GM19238 (cell line): ENCODE data around the gene OCA2.
"Not testable (repeated sequence)": the region's sequence is repeated elsewhere in the genome, so short reads cannot be mapped to it uniquely, and the experiment has no call there.

Experiments used
- DNase-seq: peaks from one replicate; pipeline ENCODE4 v3.0.0; 2011; ENCODE audit warnings: low spot score; ENCODE audit not compliant: insufficient read length

OCA2 gene

DNA sequence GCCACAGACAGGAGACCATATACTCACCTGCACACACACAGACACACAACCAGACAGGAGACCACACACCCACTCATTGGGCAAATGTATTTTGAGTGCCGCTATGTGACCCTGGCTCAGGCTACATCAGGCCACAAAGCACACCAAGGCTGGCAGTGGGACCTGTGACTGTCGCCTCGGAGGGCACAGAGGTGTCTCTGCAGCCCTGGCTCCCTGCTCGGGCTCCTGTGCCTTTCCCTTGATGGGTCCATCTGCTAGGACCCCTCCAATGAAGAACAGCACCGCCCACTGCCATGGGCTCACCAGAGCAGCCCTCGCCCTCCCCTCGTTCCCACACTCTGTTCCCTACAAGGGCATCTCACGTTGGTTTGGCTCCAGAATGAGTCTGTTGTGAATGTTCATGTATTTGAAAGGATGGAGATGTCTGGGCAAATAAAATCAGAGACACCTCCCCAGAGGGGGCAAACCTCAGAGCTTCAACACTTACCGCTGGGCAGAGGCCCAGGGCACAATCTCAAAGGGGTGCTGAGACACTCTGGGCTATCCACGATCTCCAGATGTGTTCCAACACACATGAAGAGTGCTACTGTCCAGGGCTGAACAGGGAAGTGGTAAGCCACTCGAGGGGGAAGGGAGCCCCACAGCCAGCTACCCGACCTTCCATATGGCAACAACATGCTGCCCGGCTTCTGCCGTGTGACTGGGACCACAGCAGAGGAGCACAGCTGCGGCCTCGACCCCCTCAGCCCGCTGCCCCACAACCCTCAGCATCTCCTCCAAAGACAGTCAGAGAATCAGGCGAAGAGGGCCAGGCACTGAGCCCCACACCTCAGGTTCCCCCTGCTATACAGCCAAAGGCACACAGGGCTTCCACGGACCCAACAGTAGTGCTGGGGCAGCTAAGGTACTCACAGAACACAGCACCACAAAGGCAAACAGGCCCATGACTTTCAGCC, 74.9 kb downstream of the OCA2 start:
- no peak for DNase-seq

DNA sequence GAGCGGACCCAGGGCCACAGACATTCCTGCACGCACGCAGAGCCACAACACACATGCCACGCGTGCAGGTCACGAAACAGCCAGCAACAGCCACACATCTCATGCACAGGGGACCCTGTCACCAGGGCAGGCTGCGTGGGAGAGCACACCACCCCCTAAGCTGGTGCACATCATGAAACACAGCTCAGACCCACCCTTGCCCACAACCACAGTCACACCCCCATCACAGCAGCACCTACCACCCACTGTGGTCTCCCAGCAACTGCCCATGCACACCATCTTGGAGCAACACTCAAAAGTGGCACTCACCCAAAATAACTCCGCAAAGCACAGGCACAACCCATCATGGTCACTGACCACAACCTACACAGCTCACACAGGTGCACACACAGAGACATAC, 75.7 kb downstream of the OCA2 start:
- no peak for DNase-seq

DNA sequence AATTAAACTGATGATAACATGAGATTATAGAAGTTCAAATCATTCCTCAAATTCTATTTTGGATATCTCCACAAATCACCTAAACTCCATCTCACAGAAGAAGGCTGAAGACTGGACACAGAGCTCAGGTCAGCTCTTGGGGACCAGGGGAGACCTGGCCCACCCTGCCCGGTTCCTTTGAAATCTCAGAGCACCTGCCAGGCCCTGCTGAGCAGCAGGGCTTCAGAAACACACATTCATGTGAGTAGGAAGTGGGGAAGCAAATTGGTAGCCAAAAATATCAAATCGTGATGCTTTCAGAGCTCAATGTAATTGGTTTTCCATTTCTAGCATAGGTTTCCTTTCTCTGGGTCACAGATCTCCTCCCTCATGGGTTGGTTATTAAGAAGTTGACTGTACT, 76.2 kb downstream of the OCA2 start:
- DNase-seq: no peak

DNA sequence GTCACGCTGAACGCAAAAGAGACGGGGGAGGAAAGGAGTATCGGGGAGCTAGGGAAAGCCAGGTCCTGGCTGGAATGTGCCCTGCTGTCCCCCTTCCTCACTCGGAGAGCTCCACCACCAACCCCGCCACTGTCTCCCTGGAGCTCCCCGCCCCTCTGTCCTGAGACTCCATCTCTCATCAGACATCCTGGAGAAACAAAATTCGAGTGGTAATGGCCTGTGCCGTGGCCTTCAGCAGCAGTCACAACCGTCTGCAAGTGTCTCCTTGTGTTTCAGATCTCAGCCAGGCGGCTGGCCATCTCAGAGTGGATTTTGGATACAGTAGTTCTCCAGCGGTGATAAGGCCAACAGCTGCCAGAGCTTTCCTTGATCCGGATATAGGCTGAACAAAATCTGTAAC, 76.9 kb downstream of the OCA2 start:
- no peak for DNase-seq

DNA sequence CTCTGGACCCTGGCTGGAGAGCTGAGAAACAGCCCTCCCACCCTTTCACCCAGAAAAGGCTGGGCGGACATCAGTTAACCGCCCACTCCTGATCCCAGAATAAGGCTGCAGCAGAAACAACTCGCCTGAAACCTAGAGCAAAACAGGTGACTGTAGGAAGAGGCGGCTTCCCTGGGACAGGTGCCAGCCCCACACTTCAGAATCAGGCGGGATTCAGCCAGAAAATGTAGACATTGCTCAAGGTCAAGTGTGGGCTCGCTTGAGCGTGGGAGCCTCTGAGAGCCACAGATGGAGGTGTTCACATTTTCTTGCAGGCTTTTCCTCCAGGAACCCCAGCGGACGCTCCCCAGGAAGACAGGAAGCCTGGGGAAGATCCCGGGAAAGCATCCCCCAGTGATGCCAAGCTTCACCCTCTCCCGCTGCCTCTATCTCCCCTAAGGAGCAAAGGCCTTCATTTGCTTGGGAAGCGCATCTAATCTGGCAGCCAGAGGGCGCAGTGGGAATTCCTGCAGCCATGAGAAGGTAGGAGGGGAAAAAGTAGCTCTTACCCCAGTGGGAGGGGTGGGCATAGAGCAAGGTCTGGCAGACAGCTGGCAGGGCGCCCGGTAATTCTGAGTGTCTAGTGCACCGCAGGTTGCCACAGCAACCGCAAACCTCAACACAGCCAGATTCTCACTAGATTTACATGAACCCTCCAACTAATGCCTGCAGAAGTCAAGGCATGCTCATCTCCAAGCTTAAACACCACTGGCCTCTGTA, 77.7 kb downstream of the OCA2 start:
- no peak for DNase-seq

DNA sequence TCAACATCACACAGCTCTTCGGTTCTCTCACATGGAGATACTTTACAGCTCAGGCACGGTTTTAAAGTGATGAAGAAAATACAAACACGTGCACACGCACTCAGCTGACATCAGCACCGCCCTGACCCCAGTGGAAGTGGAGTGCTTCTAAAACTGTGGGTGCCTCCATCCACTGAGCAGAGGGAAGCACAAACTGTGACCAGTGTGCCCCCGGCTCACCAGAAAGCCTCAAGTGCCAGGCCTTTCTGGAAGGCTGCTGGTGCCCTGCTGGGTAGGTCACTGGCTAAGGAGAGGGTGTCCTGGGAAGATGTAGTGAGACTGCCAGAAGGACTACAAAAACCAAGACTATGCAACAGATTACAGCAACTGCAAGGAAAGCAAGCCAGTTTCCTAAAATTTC, 78.5 kb downstream of the OCA2 start:
- no peak for DNase-seq

DNA sequence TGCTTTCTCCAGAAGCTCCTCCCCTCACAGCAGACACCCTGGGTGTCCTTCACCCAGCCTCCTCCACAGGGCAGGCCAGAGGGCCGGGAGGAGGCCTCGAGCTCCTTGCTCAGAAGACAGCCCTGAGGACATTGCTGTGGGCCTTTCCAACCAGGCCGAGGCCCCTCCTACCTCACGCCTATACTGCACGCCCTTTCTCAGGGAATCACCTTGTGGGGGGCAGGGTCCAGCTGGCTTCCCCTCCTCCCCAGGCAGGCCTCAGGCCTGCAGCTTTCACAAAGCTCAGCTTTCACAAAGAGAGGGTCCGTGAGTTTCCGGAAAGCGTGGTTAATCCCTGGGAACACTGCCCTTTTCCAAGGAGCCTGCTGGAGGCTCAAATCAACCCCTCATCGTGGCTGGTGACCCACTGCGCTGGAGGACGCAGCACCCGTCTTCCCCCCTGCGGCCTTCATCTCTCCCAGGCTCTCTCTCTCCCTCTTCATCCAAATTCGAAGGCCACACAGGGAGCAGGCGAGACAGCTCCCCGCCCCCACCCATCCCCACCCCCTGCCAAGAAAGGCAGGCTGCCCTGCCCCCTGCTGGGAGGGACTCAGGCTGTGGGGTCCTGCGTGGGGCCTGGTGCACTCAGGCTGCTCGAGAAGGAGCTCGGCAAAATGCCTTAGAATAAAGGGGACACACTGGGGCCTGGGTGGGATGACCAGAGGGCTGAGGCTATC, 79.4 kb downstream of the OCA2 start:
- no peak for DNase-seq

DNA sequence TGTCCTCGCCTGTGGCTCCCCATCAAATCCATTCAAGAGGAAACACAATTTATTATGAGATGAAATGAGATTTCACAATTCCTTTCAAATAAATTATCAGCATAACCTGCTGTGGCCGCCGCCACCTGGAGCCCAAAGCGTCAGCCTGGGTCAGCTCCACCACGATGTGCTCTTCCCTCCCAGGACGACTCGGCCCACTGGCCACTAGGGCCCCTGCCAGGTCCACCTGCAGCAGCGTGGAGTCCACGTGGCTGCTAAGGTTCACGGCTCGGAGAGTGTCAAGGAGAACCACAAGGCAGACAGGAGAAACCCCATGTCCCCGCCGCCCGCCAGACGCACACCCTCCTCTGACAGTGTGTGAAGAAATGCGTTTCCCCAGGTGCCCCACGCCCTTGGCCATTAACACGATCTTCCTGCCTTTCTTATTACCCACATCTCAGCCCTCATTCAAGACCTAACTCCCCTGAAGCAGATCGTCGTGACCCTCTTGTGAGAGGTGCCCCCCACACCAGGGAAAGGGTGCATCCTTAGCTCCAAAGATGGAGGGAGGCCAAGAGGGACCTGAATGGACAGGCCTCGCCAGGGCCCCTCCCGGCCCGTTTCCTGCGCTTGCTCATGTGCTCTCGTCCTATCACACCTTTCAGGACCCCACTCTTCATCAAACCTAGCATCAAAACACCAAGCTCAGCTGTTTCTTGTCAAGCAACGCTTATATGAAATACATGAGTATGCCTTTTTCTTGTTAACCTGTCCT, 80.6 kb downstream of the OCA2 start:
- no peak for DNase-seq

DNA sequence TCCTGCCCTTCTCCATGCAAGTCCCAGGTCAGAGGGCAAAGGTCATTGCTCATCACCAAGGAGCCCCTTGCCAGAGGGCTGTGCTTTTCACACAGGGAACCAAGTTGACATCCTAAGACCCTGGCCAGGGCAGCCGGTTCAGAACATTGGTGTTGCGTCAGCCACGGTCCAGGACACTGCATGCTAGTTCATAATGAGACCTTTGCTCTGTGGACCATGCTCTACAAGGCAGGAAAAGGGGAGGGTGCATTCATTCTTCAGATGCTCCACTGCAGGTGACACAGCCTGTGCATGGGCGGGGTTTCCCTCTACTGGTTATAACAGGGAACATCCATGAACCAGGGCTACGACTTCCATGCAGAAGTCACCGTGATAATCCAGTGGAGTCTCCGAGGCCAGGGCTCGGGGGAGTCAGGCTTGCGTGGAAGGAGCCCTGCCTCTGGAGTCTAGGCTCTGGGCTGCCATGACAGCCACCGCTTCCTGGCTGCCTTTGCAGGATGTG, 81.6 kb downstream of the OCA2 start:
- DNase-seq: no peak

DNA sequence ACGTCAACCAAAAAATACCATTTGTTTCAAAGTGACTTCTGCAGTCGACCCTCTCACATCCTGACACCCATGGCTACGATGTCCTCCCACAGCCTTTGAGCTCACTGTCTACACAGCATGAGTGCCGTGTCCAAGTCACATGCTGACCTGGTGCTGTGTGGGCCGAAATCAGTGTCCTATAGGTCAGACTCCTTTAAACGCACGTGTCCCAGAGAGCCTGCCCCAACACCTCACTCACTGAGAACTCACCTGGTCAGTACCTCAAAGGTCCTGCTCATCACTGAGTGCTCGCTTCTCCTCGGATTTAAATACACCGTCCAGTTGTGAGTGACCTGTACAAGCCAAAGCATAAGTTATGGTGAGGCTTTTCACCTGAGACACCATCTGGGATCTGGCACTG, 83.3 kb downstream of the OCA2 start:
- no peak for DNase-seq

DNA sequence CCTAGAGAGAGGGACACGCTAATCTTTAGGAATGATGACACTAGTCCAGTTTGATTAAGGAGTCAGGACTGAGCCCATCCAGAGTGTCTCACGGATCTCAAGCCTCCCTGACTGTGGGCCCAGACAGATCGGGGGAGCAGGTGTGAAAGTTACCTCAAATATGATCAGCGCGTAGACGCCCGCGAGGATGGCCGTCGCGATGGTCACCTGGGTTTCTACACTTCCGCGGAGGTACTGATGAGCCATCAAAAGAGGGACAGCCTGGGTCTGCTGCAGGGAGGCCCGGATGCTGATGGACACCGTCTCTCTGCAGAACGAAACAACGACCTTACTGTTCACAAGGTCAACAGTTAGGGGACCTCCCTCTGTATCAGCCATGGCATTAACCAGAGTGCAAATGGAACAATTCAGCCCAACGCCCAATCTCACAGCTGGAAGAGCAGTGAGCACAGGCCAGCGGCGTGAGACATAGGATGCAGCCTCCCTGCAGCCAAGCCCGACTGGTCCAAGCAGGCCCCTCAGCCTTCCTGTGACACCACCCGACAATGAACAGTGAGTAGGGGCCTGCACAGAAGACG, 84.4 kb downstream of the OCA2 start:
- no peak for DNase-seq

DNA sequence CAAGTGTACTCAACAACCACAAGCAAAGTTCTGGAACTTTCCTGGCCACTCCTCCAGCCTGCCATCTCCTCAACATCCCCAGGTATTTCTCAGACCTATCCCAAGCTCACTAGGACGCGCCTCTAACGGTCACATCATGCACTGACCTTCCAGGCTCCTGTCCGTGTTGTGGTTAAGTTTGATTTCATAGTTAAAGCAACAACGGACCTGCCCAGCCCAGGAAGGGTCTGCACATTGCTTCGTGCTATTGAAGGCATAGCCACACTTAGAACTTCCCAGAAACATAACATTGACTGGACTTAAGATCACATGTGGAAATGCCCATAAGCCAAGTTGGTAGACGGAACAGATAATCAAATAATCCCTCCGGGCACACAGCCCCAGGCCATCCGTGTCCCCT, 85.1 kb downstream of the OCA2 start:
- no peak for DNase-seq

DNA sequence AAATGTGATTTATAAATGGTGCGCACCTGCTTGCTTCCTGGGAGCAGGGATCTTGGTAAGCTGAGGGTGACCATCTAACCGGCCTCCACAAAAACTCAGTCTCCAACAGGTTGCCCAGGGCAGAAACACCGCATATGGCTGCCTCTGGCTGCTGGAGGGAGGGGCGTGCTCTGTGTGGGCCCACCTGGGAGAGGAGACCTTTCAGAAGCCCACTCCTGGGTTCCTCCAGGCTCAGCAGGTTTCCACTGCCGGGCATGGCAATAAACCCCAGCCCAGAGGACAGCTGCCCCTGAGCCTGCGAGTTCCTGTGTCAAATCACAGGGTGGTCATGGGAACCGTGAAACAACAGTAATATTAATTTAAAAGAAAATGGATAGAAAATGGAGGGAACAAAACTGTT, 85.6 kb downstream of the OCA2 start:
- no peak for DNase-seq

DNA sequence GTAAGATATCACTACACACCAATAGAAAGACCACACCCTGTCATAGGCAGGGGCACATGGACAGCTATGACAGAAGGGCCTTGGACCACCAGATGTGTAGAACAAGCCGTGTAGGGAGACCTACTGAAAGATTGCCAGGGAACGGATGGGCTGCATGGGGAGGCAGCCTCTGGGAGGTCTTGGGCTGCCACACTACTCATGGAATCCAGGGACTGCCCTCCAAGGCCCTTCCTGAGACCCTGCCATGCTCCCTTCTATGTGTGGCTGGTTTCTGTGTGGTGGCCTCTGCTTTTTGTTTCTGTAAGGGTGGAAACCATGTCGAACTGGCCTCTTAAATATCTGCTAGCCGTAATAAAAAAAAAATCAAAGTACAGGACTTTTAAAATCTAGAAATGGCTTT, 86.9 kb downstream of the OCA2 start:
- DNase-seq: no peak

DNA sequence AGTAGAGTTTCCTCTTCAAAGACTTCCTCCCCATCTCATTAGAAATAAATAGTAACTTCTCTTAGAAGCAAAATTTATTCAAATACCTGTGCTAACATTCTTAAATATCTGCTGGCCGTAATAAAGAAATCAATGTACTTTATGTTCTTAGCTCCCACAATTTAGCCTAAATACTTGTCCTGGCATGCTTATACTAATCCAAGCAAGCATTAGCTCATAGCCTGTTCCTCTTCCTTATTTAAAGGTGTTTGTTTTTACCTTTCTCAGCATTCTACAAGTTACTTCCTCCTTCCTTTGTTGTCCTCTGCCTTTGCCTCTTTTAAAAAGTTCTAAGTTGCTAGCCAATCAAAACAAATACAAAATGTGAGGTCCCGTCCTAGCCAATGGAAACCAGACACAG, 90.9 kb downstream of the OCA2 start:
- DNase-seq: not testable (repeated sequence)

DNA sequence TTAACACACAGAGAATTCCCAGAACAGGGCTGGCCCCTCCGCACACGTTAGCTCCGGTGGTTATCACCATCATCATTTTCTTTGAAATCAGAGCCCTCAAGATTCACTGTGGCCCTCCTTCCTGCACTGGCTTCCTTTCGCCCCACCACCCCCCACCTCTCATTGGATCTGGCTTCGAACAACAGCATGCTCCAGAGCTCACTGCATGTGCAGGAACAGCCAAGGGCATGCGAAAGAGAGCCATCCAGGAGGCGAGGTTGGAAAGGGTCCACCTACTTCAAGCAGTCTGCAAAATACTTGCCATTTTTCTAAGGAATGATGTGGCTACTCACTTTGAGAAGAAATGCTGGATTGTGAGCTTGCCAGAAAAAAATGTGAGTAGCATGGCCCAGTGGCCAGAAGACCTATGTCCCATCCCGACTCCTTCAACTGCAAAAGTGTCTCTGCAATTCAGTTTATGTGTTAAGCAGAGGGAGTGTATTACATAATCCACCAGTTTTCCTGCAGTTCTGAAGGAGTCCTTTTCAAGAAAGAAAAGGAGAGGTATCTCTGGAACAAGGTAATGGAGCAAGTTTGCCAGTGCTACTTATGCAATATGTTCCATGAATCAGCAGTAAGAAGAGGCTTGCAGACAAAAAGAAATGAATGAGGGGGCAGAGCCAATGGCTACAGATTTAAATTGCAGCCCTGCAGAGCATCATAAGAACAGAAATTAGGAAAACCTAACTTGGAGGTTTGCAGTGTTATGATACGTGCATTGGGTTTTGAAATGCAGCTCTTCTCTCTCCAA, 92.8 kb downstream of the OCA2 start:
- DNase-seq: no peak

DNA sequence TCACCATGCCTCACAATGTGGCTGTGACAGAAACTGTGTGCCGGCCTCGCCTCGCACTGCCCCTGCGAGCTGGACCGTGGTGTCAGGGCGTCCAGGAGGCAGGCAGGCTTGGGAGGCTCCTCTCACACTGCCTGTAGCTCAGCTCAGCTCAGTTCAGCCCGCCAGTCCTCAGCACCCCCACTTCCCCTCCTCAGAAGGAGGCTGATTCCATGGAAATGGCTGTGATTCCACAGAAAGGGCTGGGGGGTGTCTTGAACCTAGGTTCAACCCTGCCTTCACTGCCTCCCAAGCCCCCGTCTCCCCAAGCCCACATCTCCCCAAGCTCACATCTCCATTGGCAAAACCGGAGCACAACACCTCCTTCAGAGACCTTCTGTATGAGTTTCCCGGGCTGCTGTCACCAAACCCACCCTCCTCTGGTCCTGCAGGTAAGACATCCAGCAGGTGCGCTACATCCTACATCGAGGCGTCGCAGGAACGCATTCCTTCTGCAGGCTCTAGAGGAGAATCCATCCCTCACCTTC, 94.0 kb downstream of the OCA2 start:
- no peak for DNase-seq

DNA sequence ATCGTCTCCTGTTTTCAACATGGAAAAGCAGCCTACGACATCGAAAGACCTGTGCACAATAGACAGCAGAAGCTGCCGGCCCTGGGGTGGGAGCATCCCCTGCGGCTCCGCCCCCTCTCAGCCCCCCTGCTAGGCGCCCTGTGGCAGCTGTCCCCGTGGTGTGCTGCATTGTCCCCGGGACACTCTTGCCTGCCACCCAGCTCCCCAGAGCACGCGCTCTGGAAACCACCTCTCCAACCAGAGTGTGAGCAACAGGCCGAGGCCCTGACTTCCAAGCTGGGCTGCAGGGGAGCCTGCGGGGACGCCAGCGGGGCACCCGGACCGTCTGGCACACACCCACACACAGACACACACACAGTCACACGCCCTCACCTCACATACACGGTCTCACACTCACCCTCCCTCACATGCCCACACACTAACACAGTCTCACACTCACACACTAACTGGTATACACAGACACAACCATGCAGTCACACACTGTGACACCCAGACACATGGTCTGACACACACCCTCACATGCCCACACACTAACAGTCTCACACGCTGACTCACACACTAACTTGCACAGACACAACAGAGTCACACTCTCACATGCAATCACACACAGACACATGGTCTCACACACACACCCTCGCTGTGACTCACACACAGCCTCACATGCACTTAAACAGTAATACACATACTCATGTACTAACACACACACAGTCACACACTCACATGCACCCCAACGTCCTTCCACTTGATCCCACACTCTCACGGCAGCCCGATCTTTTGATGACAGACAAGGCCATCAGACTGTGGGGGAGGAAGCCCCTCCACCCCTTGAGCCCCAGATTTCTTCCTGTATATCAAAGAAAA, 94.7 kb downstream of the OCA2 start:
- DNase-seq: no peak
